GM23338 (cell line): ENCODE data around the gene MAP3K15. TPM values are rescaled to one million over a fixed set of nuclear protein-coding genes. Genes with fewer than 3 reads are reported as not detected.
"Not testable (repeated sequence)": the region's sequence is repeated elsewhere in the genome, so short reads cannot be mapped to it uniquely, and the experiment has no call there.

Experiments
- ATAC-seq: fragments of 200-7000 bp; cut with Tn5 transposase; 3 replicates; pipeline ENCODE4 v1.9.1; 2020
- DNase-seq: peaks from one replicate; pipeline ENCODE4 v3.0.0-alpha.2; 2015; ENCODE audit warnings: low spot score
- H2AFZ ChIP-seq: fragments of 200-600 bp; sonication (generic); 2 replicates; pipeline ENCODE4 v1.8.0; 2016; ENCODE audit warnings: antibody characterized with exemption, mild to moderate bottlenecking, moderate library complexity
- H3F3A ChIP-seq: fragments of 200-600 bp; sonication (generic); replicated peaks from 2 replicates; pipeline ENCODE4 v1.8.0; 2017; ENCODE audit warnings: antibody characterized with exemption, mixed run types, low read depth
- H3K27ac ChIP-seq: fragments of 200-600 bp; sonication (generic); 2 replicates; pipeline ENCODE4 v1.6.1; 2016; ENCODE audit warnings: low read depth
- H3K27me3 ChIP-seq: fragments of 200-600 bp; sonication (generic); 2 replicates; pipeline ENCODE4 v1.8.0; 2016; ENCODE audit warnings: mild to moderate bottlenecking, mixed run types, moderate library complexity; ENCODE audit not compliant: insufficient read depth
- H3K36me3 ChIP-seq: fragments of 200-600 bp; sonication (generic); 2 replicates; pipeline ENCODE4 v1.8.0; 2016; ENCODE audit warnings: mild to moderate bottlenecking; ENCODE audit not compliant: insufficient read depth
- H3K4me1 ChIP-seq: fragments of 200-600 bp; sonication (generic); 2 replicates; pipeline ENCODE4 v1.8.0; 2016; ENCODE audit warnings: mild to moderate bottlenecking, moderate library complexity; ENCODE audit not compliant: insufficient read depth
- H3K4me2 ChIP-seq: fragments of 200-600 bp; sonication (generic); 2 replicates; pipeline ENCODE4 v1.7.1; 2017; ENCODE audit warnings: mixed run types
- H3K4me3 ChIP-seq: fragments of 200-600 bp; sonication (generic); 2 replicates; pipeline ENCODE4 v1.6.1; 2016; ENCODE audit warnings: mixed run types
- H3K79me2 ChIP-seq: fragments of 200-600 bp; sonication (generic); replicated peaks from 2 replicates; pipeline ENCODE4 v1.8.0; 2017; ENCODE audit warnings: mild to moderate bottlenecking; ENCODE audit not compliant: insufficient read depth
- H3K9me2 ChIP-seq: fragments of 200-600 bp; sonication (generic); 2 replicates; pipeline ENCODE4 v1.8.0; 2017; ENCODE audit not compliant: insufficient read depth
- H4K20me1 ChIP-seq: fragments of 200-600 bp; sonication (generic); replicated peaks from 2 replicates; pipeline ENCODE4 v1.8.0; 2017; ENCODE audit warnings: mild to moderate bottlenecking; ENCODE audit not compliant: insufficient read depth
- H3K27ac Mint-ChIP-seq: 2 replicates; pipeline ENCODE4 v1.8.0; 2020; ENCODE audit warnings: inconsistent platforms, mild to moderate bottlenecking, moderate library complexity, mixed read lengths
- H3K27me3 Mint-ChIP-seq: 3 replicates; pipeline ENCODE4 v1.8.0; 2022; ENCODE audit warnings: low read depth, mild to moderate bottlenecking, moderate library complexity, mixed read lengths, inconsistent platforms; ENCODE audit not compliant: insufficient read depth, poor library complexity
- H3K36me3 Mint-ChIP-seq: 3 replicates; pipeline ENCODE4 v1.8.0; 2021; ENCODE audit warnings: low read depth, mild to moderate bottlenecking, inconsistent platforms, moderate library complexity, mixed read lengths
- H3K4me1 Mint-ChIP-seq: 3 replicates; pipeline ENCODE4 v1.8.0; 2020; ENCODE audit warnings: mild to moderate bottlenecking, inconsistent platforms, mixed read lengths
- H3K4me3 Mint-ChIP-seq: 3 replicates; pipeline ENCODE4 v1.8.0; 2021; ENCODE audit warnings: moderate library complexity, mild to moderate bottlenecking, inconsistent platforms, mixed read lengths
- H3K9me3 Mint-ChIP-seq: 3 replicates; pipeline ENCODE4 v1.8.0; 2020; ENCODE audit warnings: moderate library complexity, mild to moderate bottlenecking, inconsistent platforms, mixed read lengths
- CREB1 ChIP-seq: fragments of 250-450 bp; sonication (Bioruptor Pico); IDR thresholded peaks from 2 replicates; pipeline ENCODE4 v1.5.0; 2020; ENCODE audit warnings: low read depth, mild to moderate bottlenecking, moderate library complexity
- EZH2phosphoT487 ChIP-seq: fragments of 200-600 bp; sonication (generic); IDR thresholded peaks from one replicate; pipeline ENCODE4 v1.8.1; 2018; ENCODE audit warnings: antibody characterized with exemption; ENCODE audit not compliant: unreplicated experiment
- JUNB ChIP-seq: IDR thresholded peaks from one replicate; pipeline ENCODE4 v1.6.1; 2016; ENCODE audit warnings: antibody characterized with exemption; ENCODE audit not compliant: unreplicated experiment
- NANOG ChIP-seq: IDR thresholded peaks from 2 replicates; pipeline ENCODE4 v1.6.1; 2016; ENCODE audit warnings: antibody characterized with exemption, borderline replicate concordance
- POLR2AphosphoS5 ChIP-seq: IDR thresholded peaks from 2 replicates; pipeline ENCODE4 v1.6.1; 2016; ENCODE audit warnings: antibody characterized with exemption, low read depth
- STAT1 ChIP-seq: IDR thresholded peaks from one replicate; pipeline ENCODE4 v1.6.1; 2016; ENCODE audit warnings: antibody characterized with exemption; ENCODE audit not compliant: unreplicated experiment
- ZNF331 ChIP-seq: fragments of 250-450 bp; sonication (Bioruptor Pico); IDR thresholded peaks from 2 replicates; pipeline ENCODE4 v1.5.0; 2020; ENCODE audit warnings: low read depth, mild to moderate bottlenecking, moderate library complexity
- polyA plus RNA-seq: library from polyadenylated mRNA; unstranded; fragments of >200 nt; fragmentation: Nextera tagmentation; extraction: Ambion mirVana; gene quantifications from 2 replicates; pipeline ENCODE4 v1.2.1, GENCODE V29; 2016
- total RNA-seq: library from RNA; depleted of rRNA; stranded (reverse); fragments of >200 nt; shearing (Covaris generic); gene quantifications from 2 replicates; pipeline ENCODE4 v1.2.3, GENCODE V29; 2014
- TF ChIP-seq, protein P1 (sequence below): IDR thresholded peaks from one replicate; pipeline ENCODE4 v1.6.1; 2018; ENCODE audit warnings: antibody characterized with exemption; ENCODE audit not compliant: unreplicated experiment

MAP3K15 gene
- total and polyA plus RNA-seq, 2 experiments from 2014 or later = 0.40 to 3.1 TPM

DNA sequence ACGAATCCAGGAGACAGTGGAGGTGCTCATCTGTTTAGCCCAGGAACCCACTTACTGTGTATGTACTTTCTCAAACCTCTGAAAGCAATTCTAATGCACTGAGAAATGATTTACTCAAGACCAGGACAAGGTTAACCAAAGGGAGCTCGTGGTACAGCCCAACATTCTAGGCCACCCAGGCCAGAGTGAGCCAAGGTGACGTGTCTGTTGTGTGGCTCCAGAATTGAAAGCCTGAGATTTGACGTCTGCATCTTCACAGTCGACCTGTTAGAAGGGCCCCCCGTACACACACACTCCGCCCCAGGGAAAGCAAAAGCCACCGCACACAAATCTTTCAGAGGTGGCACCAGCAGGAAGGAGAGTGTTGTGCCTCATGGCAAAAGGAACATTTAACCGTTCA, 2.3 kb downstream of the MAP3K15 start (continued):
- TF ChIP-seq, protein P1, sequence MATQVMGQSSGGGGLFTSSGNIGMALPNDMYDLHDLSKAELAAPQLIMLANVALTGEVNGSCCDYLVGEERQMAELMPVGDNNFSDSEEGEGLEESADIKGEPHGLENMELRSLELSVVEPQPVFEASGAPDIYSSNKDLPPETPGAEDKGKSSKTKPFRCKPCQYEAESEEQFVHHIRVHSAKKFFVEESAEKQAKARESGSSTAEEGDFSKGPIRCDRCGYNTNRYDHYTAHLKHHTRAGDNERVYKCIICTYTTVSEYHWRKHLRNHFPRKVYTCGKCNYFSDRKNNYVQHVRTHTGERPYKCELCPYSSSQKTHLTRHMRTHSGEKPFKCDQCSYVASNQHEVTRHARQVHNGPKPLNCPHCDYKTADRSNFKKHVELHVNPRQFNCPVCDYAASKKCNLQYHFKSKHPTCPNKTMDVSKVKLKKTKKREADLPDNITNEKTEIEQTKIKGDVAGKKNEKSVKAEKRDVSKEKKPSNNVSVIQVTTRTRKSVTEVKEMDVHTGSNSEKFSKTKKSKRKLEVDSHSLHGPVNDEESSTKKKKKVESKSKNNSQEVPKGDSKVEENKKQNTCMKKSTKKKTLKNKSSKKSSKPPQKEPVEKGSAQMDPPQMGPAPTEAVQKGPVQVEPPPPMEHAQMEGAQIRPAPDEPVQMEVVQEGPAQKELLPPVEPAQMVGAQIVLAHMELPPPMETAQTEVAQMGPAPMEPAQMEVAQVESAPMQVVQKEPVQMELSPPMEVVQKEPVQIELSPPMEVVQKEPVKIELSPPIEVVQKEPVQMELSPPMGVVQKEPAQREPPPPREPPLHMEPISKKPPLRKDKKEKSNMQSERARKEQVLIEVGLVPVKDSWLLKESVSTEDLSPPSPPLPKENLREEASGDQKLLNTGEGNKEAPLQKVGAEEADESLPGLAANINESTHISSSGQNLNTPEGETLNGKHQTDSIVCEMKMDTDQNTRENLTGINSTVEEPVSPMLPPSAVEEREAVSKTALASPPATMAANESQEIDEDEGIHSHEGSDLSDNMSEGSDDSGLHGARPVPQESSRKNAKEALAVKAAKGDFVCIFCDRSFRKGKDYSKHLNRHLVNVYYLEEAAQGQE = no peak
- TF ChIP-seq POLR2AphosphoS5 = no peak
- no peak for TF ChIP-seq NANOG
- TF ChIP-seq EZH2phosphoT487 = no peak
- no peak for TF ChIP-seq STAT1
- no peak for TF ChIP-seq ZNF331

DNA sequence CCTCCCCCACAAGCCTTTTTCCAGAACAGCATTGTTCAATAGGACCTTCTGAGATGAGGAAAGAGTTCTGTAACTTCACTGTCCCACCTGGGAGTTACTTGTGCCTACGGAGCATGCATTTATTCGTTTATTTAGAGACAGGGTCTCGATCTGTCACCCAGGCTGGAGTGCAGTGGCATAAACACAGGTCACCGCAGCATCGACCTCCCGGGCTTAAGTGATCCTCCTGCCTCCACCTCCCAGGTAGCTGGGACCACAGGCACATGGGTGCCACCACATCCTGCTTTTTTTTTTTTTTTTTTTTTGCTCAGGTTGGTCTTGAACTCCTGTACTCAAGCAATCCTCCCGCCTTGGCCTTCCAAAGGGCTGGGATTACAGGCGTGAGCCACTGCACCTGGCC, 2.9 kb downstream of the MAP3K15 start:
- Histone ChIP-seq H3K4me1 (no peaks in the 10 kb centered on the region), H3K79me2 (no peaks in the 10 kb centered on the region), H3K27me3 (peaks cover 10% of the 10 kb centered on the region; the same call in 1 of the 2 replicates), H3K27ac (no peak overlapping the region), H3K36me3 (no peaks in the 10 kb centered on the region), H3K4me2 (no peak overlapping the region), H3K9me2 (no peaks in the 10 kb centered on the region), H3K4me3 (no peak overlapping the region), H2AFZ (no peak overlapping the region), H4K20me1 (no peaks in the 10 kb centered on the region), H3F3A (no peaks in the 10 kb centered on the region)
- TF ChIP-seq EZH2phosphoT487 (no peak), NANOG (no peak)
- H3K36me3 Mint-ChIP-seq = no peaks in the 10 kb centered on the region
- H3K4me3 Mint-ChIP-seq = no peak overlapping the region
- no peak for DNase-seq
- H3K27me3 Mint-ChIP-seq = peaks cover 2% of the 10 kb centered on the region
- ATAC-seq = no peak
- no peaks in the 10 kb centered on the region for H3K4me1 Mint-ChIP-seq
- no peak overlapping the region for H3K27ac Mint-ChIP-seq
- H3K9me3 Mint-ChIP-seq = no peaks in the 10 kb centered on the region; the same call in 2 of the 3 replicates

DNA sequence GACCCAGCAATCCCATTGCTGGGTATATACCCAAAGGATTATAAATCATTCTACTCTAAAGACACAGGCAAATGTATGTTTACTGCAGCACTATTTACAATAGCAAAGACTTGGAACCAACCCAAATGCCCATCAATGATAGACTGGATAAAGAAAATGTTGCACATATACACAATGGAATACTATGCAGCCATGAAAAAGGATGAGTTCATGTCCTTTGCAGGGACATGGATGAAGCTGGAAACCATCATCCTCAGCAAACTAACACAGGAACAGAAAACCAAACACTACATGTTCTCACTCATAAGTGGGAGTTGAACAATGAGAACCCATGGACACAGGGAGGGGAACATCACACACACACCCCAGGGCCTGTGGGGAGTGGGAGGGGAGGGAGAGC, 3.5 kb downstream of the MAP3K15 start:
- not testable (repeated sequence) for H3K4me1 Mint-ChIP-seq, H4K20me1 ChIP-seq, H3K36me3 Mint-ChIP-seq, H3K4me2 ChIP-seq, H3K9me3 Mint-ChIP-seq, H3K27me3 Mint-ChIP-seq, H3K27me3 ChIP-seq, H3K36me3 ChIP-seq, H3K9me2 ChIP-seq, H3K27ac ChIP-seq, H3F3A ChIP-seq, H3K27ac Mint-ChIP-seq, ATAC-seq, DNase-seq, H3K79me2 ChIP-seq, H2AFZ ChIP-seq, H3K4me1 ChIP-seq, H3K4me3 Mint-ChIP-seq, H3K4me3 ChIP-seq

DNA sequence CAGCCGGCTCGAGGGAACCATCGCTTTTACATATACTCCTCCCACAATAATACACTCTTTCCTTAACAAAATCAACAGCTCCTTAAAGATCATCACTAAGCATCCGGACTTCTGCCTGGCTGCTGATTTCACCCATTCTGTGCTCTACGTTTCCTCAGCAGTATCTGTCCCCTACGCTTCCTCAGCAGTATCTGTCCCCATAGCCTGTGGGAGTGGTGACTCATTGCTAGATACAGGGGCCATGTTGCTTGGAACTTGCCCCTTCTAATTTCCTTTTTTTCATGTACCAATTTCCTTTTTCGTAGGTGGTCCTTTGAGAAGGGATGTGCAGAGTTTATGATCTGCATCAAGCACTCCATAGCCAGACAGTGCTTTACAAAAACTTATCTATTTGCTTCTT, 18.6 kb downstream of the MAP3K15 start:
- ATAC-seq (no peak), DNase-seq (no peak)
- Histone ChIP-seq H3K9me2 (no peaks in the 10 kb centered on the region), H3K36me3 (no peaks in the 10 kb centered on the region), H3F3A (no peaks in the 10 kb centered on the region), H3K79me2 (no peaks in the 10 kb centered on the region), H3K27ac (no peak overlapping the region), H3K27me3 (no peaks in the 10 kb centered on the region), H4K20me1 (no peaks in the 10 kb centered on the region), H3K4me3 (no peak overlapping the region), H3K4me2 (no peak overlapping the region), H2AFZ (no peak overlapping the region), H3K4me1 (no peaks in the 10 kb centered on the region)
- Mint-ChIP-seq H3K4me1 (peaks cover 6% of the 10 kb centered on the region; the same call in 2 of the 3 replicates), H3K27me3 (no peaks in the 10 kb centered on the region), H3K27ac (no peak overlapping the region), H3K4me3 (no peak overlapping the region), H3K9me3 (no peaks in the 10 kb centered on the region; the same call in 2 of the 3 replicates), H3K36me3 (no peaks in the 10 kb centered on the region)
- TF ChIP-seq CREB1 (CRISPR knock-in tag) (no peak), NANOG (no peak), ZNF331 (no peak), JUNB (no peak)
